HEK293 (cell line): ENCODE data around the gene FAM149B1.

Experiments
- CTCF ChIA-PET: fragments of 350-600 bp; formaldehyde crosslinking; extraction: SDS; loops from one replicate; lab custom pipeline; 2021; ENCODE audit warnings: antibody characterized with exemption; lab: Yijun Ruan, JAX
- POLR2A ChIA-PET: fragments of 300-600 bp; formaldehyde crosslinking; extraction: SDS; loops from one replicate; lab custom pipeline; 2020; ENCODE audit warnings: antibody characterized with exemption, inconsistent platforms; lab: Yijun Ruan, JAX
- H3K27ac ChIP-seq: fragments of 200-500 bp; sonication (Bioruptor generic); 2 replicates; pipeline ENCODE4 v1.5.1; 2014; ENCODE audit warnings: low read depth, low read length, control low read depth, inconsistent platforms; ENCODE audit errors: extremely low read depth
- H3K36me3 ChIP-seq, 2 experiments: fragments of 200-500 bp in 1 of 2; sonication (Bioruptor generic) in 1 of 2; 1 replicate in 1 of 2; 2 replicates in 1 of 2; pipeline ENCODE4 v1.5.1; 2014 to 2017; ENCODE audit warnings: inconsistent platforms in 2 of 2, low read length in 2 of 2; ENCODE audit not compliant: control insufficient read depth in 2 of 2, insufficient read depth in 1 of 2
- H3K4me1 ChIP-seq: fragments of 200-500 bp; sonication (Bioruptor generic); 2 replicates; pipeline ENCODE4 v1.5.1; 2014; ENCODE audit warnings: mild to moderate bottlenecking, low read length, inconsistent platforms; ENCODE audit not compliant: control insufficient read depth, insufficient read depth
- H3K4me3 ChIP-seq: 2 replicates; pipeline ENCODE4 v1.5.1; 2011; ENCODE audit warnings: low read depth, mild to moderate bottlenecking, control low read depth, low read length, moderate library complexity
- H3K9me3 ChIP-seq: fragments of 200-500 bp; sonication (Bioruptor generic); 2 replicates; pipeline ENCODE4 v1.5.1; 2014; ENCODE audit warnings: low read depth, low read length, inconsistent platforms; ENCODE audit not compliant: control insufficient read depth, insufficient read depth
- HOXA7 ChIP-seq: sonication (generic); formaldehyde crosslinking; IDR thresholded peaks from 2 replicates; pipeline ENCODE4 v1.8.1; 2022; ENCODE audit warnings: missing genetic modification reagents, borderline replicate concordance
- PRDM1 ChIP-seq: fragments of 450-650 bp; formaldehyde crosslinking; IDR thresholded peaks from 2 replicates; pipeline ENCODE4; 2016; ENCODE audit warnings: missing biosample characterization, missing genetic modification characterization
- PRDM4 ChIP-seq: fragments of 450-650 bp; formaldehyde crosslinking; IDR thresholded peaks from 2 replicates; pipeline ENCODE4 v1.5.1; 2017; ENCODE audit warnings: missing biosample characterization, missing genetic modification characterization
- REST ChIP-seq: fragments of 450-650 bp; formaldehyde crosslinking; IDR thresholded peaks from 2 replicates; pipeline ENCODE4 v1.5.1; 2016; ENCODE audit warnings: missing biosample characterization, missing genetic modification characterization
- TSHZ1 ChIP-seq: fragments of 450-650 bp; formaldehyde crosslinking; IDR thresholded peaks from 2 replicates; pipeline ENCODE4 v1.5.1; 2016; ENCODE audit warnings: missing biosample characterization, missing genetic modification characterization, borderline replicate concordance
- YY2 ChIP-seq: fragments of 450-650 bp; formaldehyde crosslinking; IDR thresholded peaks from 2 replicates; pipeline ENCODE4 v1.5.1; 2016; ENCODE audit warnings: missing biosample characterization, missing genetic modification characterization
- ZBTB8A ChIP-seq: fragments of 450-650 bp; formaldehyde crosslinking; IDR thresholded peaks from 2 replicates; pipeline ENCODE4 v1.5.1; 2016; ENCODE audit warnings: missing biosample characterization, missing genetic modification characterization
- ZNF248 ChIP-seq: fragments of 450-650 bp; formaldehyde crosslinking; IDR thresholded peaks from 2 replicates; pipeline ENCODE4 v1.5.1; 2017; ENCODE audit warnings: missing biosample characterization, missing genetic modification characterization
- ZNF311 ChIP-seq: fragments of 450-650 bp; formaldehyde crosslinking; IDR thresholded peaks from 2 replicates; pipeline ENCODE4 v1.5.1; 2017; ENCODE audit warnings: missing biosample characterization, missing genetic modification characterization, borderline replicate concordance
- ZNF416 ChIP-seq: fragments of 450-650 bp; formaldehyde crosslinking; IDR thresholded peaks from 2 replicates; pipeline ENCODE4 v1.5.1; 2016; ENCODE audit warnings: missing biosample characterization, missing genetic modification characterization
- ZNF510 ChIP-seq: fragments of 450-650 bp; formaldehyde crosslinking; IDR thresholded peaks from 2 replicates; pipeline ENCODE4 v1.5.1; 2018; ENCODE audit warnings: mild to moderate bottlenecking, missing genetic modification characterization, missing biosample characterization; ENCODE audit not compliant: insufficient replicate concordance
- ZNF530 ChIP-seq: fragments of 450-650 bp; formaldehyde crosslinking; IDR thresholded peaks from 2 replicates; pipeline ENCODE4 v1.5.1; 2016; ENCODE audit warnings: low read depth, missing biosample characterization, missing genetic modification characterization
- ZNF544 ChIP-seq: fragments of 450-650 bp; formaldehyde crosslinking; IDR thresholded peaks from 2 replicates; pipeline ENCODE4 v1.5.0; 2017; ENCODE audit warnings: missing biosample characterization, missing genetic modification characterization
- ZNF561 ChIP-seq: fragments of 450-650 bp; IDR thresholded peaks from 2 replicates; pipeline ENCODE4 v1.5.1; 2018; ENCODE audit warnings: missing biosample characterization, missing genetic modification characterization, borderline replicate concordance
- ZNF692 ChIP-seq: fragments of 450-650 bp; formaldehyde crosslinking; IDR thresholded peaks from 2 replicates; pipeline ENCODE4 v1.5.1; 2016; ENCODE audit warnings: missing biosample characterization, missing genetic modification characterization
- ZNF785 ChIP-seq: fragments of 450-650 bp; formaldehyde crosslinking; IDR thresholded peaks from 2 replicates; pipeline ENCODE4 v1.5.1; 2016; ENCODE audit warnings: missing biosample characterization, missing genetic modification characterization

The FAM149B1 gene

GRCh38 chr10:73131913-73132686, 35.8 kb upstream of the FAM149B1 start (continued):
- TF ChIP-seq PRDM4 (tag by site-specific recombination) (no peak), ZNF416 (no peak)

- TF ChIP-seq ZNF530, result no peak
- no peak for TF ChIP-seq ZBTB8A (tag by site-specific recombination)
- no peak for TF ChIP-seq ZNF248
- TF ChIP-seq TSHZ1, result no peak
- Histone ChIP-seq H3K4me1 (0 out of 2 replicates have a peak, but pooled peaks cover 3% of the 10 kb centered on the region), H3K36me3 (peaks cover 53 to 81% of the 10 kb centered on the region in 2 experiments), H3K27ac (no peak overlapping the region), H3K9me3 (no peaks in the 10 kb centered on the region), H3K4me3 (no peak overlapping the region)
- CTCF ChIA-PET, result interaction anchor here (1.5 to 2.2 kb wide), 2 partner anchors 24 to 38 kb away, joined by 4 to 10 read pairs; partner anchors contain the start of gene P4HA1
- POLR2A ChIA-PET, result no interaction called here
These were observed 33.2 kb upstream of the FAM149B1 start for GRCh38 chr10:73134727-73135126.

GRCh38 chr10:73136627-73137026, 31.3 kb upstream of the FAM149B1 start:
- CTCF ChIA-PET, result interaction anchor here (0.6 to 2.2 kb wide), 3 partner anchors 8 to 25 kb away, joined by 3 to 10 read pairs (median 3); no protein-coding TSS in a partner anchor
- Histone ChIP-seq H3K4me1 (0 out of 2 replicates have a peak, but pooled peaks cover 1% of the 10 kb centered on the region), H3K4me3 (no peak overlapping the region), H3K36me3 (peaks cover 59 to 79% of the 10 kb centered on the region in 2 experiments), H3K27ac (no peak overlapping the region), H3K9me3 (no peaks in the 10 kb centered on the region)
- POLR2A ChIA-PET, result no interaction called here
- no peak for TF ChIP-seq REST (tag by site-specific recombination)
- TF ChIP-seq YY2, result no peak
- no peak for TF ChIP-seq ZNF510 (tag by site-specific recombination)
- TF ChIP-seq ZNF544 (tag by site-specific recombination), result no peak
- no peak for TF ChIP-seq ZNF561 (tag by site-specific recombination)
- no peak for TF ChIP-seq PRDM1 (tag by site-specific recombination)
- no peak for TF ChIP-seq ZNF692 (tag by site-specific recombination)
- no peak for TF ChIP-seq HOXA7 (CRISPR knock-in tag)
- no peak for TF ChIP-seq ZNF785 (tag by site-specific recombination)
- TF ChIP-seq ZNF311 (tag by site-specific recombination), result no peak
